Astrocyte (in vitro differentiated cells and primary cell): Measurements from ENCODE around the gene TPM2.
"Not testable (repeated sequence)": the region's sequence is repeated elsewhere in the genome, so short reads cannot be mapped to it uniquely, and the experiment has no call there.

ENCODE experiments used
- CTCF ChIP-seq: IDR thresholded peaks from 2 replicates; pipeline ENCODE4 v1.5.1; 2011; ENCODE audit warnings: low read depth, mild to moderate bottlenecking, inconsistent platforms, low read length, moderate library complexity; ENCODE audit not compliant: insufficient read depth
- EZH2 ChIP-seq: IDR thresholded peaks from 2 replicates; pipeline ENCODE4 v1.6.1; 2012; ENCODE audit warnings: mild to moderate bottlenecking, low read length, inconsistent platforms; ENCODE audit not compliant: insufficient read depth

DNA sequence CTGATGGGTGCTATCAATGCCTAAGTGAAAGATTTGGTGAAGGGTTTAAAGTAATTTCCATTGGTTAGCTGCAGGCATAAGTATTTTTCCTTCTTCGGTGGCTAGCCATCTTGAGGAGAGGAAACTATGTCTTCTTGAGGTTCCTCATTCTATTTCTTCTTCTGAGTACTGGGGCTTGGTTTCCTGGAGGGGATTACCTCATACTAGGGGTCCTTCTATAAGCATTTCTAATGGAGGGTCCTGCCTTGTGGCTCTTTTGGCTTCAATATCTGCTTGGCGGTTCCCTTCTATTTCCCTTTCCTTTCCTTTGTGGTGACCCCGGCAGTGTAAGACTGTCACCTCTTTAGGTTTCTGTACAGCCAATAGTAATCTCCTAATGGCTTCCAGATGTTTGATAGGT, 48.2 kb downstream of the TPM2 start:
- not testable (repeated sequence) for TF ChIP-seq EZH2, CTCF
